Measurements from ENCODE around the gene RAB29.

Gene RAB29

DNA sequence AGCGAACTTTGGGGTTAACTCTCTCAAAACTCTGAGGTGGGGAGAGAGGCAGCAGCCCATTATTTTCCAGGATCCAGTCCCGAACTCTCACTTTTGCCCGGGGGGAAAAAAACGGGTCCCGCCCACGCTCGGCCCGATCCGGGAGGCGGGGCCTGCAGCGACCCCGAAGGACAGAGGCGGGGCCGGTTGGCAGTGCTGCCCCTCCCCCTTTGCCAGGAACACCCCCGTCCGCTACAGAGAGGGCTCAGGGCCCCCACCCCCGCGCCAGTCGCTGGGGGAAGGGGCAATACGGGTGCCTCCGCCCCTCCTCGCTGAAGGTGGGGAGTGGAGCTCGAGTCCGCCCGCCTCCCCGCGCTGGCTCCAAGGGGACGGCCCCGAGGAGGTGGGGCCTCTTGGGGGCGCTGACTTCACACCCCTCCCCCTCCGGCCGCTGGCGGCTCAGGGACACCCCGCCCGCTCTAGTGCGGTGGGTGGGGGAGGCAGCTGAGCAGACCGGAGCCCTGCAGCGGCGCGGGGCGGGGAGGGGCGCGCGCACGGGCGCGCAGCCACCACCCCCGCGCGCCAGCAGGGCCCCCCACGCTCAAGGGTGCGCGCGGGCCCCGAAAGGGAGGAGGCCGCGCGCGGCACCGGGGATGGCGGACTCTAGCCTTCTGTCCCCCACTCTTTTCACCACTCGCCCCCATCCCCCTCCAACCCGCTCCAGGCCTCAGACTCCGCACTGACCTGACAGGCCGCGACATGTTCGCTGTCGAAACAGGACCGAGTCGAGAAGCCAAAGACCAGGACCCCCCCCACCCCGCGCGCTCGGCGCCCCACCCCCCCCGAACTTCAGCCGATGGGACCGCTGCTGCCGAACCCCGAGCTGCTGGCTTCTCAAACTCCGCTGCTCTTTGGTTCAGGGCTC is 25.8 kb downstream of the RAB29 start (continued):
- TF ChIP-seq ZNF311 (tag by site-specific recombination; IDR thresholded peaks at IDR 0.05; ENCODE audit: borderline replicate concordance) (no peak), ZNF747 (tag by site-specific recombination; IDR thresholded peaks at IDR 0.05) (no peak), ZNF426 (tag by site-specific recombination; IDR thresholded peaks at IDR 0.05) (no peak), OSR2 (tag by site-specific recombination; IDR thresholded peaks at IDR 0.05) (peak; percentile 17; the same call in 1 of the 2 replicates), ZNF660 (tag by site-specific recombination; IDR thresholded peaks at IDR 0.05) (peak; percentile 61; the same call in 1 of the 2 replicates), ZNF529 (tag by site-specific recombination; IDR thresholded peaks at IDR 0.05; ENCODE audit: insufficient replicate concordance) (no peak), SP3 (tag by site-specific recombination; IDR thresholded peaks at IDR 0.05) (peak; percentile 96), OVOL3 (tag by site-specific recombination; IDR thresholded peaks at IDR 0.05) (no peak), ZNF23 (tag by site-specific recombination; IDR thresholded peaks at IDR 0.05; ENCODE audit: borderline replicate concordance) (no peak), ZNF433 (tag by site-specific recombination; IDR thresholded peaks at IDR 0.05; ENCODE audit: low read depth) (no peak), ZNF792 (tag by site-specific recombination; IDR thresholded peaks at IDR 0.05) (no peak), ZFP3 (tag by site-specific recombination; IDR thresholded peaks at IDR 0.05; ENCODE audit: low read depth) (no peak), ZNF2 (tag by site-specific recombination; IDR thresholded peaks at IDR 0.05) (no peak), ZNF76 (tag by site-specific recombination; IDR thresholded peaks at IDR 0.05; ENCODE audit: borderline replicate concordance, low read depth) (peak; percentile 47; the same call in 1 of the 2 replicates), ZNF791 (tag by site-specific recombination; IDR thresholded peaks at IDR 0.05) (no peak), ZNF174 (tag by site-specific recombination; IDR thresholded peaks at IDR 0.05) (no peak), ZNF292 (tag by site-specific recombination; IDR thresholded peaks at IDR 0.05; ENCODE audit: borderline replicate concordance, low read depth) (no peak), SP7 (tag by site-specific recombination; IDR thresholded peaks at IDR 0.05) (peak; percentile 71), ZNF221 (tag by site-specific recombination; IDR thresholded peaks at IDR 0.05; ENCODE audit: borderline replicate concordance) (no peak), ZNF324 (tag by site-specific recombination; IDR thresholded peaks at IDR 0.05) (peak; percentile 87), ZNF654 (tag by site-specific recombination; IDR thresholded peaks at IDR 0.05; ENCODE audit: low read depth) (no peak), ZNF596 (tag by site-specific recombination; IDR thresholded peaks at IDR 0.05) (no peak; the same call in 1 of the 2 replicates), KLF1 (tag by site-specific recombination; IDR thresholded peaks at IDR 0.05) (peak; percentile 82), FEZF1 (tag by site-specific recombination; IDR thresholded peaks at IDR 0.05) (no peak), ZNF555 (tag by site-specific recombination; conservative IDR thresholded peaks at IDR 0.05) (no peak), YY2 (tag by site-specific recombination; IDR thresholded peaks at IDR 0.05) (no peak), MYNN (tag by site-specific recombination; IDR thresholded peaks at IDR 0.05; ENCODE audit: borderline replicate concordance) (no peak)
- TF ChIP-seq, protein P1, sequence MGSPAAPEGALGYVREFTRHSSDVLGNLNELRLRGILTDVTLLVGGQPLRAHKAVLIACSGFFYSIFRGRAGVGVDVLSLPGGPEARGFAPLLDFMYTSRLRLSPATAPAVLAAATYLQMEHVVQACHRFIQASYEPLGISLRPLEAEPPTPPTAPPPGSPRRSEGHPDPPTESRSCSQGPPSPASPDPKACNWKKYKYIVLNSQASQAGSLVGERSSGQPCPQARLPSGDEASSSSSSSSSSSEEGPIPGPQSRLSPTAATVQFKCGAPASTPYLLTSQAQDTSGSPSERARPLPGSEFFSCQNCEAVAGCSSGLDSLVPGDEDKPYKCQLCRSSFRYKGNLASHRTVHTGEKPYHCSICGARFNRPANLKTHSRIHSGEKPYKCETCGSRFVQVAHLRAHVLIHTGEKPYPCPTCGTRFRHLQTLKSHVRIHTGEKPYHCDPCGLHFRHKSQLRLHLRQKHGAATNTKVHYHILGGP (tag by site-specific recombination; IDR thresholded peaks at IDR 0.05), result no peak
- TF ChIP-seq, protein P2, sequence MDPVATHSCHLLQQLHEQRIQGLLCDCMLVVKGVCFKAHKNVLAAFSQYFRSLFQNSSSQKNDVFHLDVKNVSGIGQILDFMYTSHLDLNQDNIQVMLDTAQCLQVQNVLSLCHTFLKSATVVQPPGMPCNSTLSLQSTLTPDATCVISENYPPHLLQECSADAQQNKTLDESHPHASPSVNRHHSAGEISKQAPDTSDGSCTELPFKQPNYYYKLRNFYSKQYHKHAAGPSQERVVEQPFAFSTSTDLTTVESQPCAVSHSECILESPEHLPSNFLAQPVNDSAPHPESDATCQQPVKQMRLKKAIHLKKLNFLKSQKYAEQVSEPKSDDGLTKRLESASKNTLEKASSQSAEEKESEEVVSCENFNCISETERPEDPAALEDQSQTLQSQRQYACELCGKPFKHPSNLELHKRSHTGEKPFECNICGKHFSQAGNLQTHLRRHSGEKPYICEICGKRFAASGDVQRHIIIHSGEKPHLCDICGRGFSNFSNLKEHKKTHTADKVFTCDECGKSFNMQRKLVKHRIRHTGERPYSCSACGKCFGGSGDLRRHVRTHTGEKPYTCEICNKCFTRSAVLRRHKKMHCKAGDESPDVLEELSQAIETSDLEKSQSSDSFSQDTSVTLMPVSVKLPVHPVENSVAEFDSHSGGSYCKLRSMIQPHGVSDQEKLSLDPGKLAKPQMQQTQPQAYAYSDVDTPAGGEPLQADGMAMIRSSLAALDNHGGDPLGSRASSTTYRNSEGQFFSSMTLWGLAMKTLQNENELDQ (tag by site-specific recombination; IDR thresholded peaks at IDR 0.05; ENCODE audit: low read depth), result no peak
- TF ChIP-seq, protein P3, sequence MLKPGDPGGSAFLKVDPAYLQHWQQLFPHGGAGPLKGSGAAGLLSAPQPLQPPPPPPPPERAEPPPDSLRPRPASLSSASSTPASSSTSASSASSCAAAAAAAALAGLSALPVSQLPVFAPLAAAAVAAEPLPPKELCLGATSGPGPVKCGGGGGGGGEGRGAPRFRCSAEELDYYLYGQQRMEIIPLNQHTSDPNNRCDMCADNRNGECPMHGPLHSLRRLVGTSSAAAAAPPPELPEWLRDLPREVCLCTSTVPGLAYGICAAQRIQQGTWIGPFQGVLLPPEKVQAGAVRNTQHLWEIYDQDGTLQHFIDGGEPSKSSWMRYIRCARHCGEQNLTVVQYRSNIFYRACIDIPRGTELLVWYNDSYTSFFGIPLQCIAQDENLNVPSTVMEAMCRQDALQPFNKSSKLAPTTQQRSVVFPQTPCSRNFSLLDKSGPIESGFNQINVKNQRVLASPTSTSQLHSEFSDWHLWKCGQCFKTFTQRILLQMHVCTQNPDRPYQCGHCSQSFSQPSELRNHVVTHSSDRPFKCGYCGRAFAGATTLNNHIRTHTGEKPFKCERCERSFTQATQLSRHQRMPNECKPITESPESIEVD (tag by site-specific recombination; IDR thresholded peaks at IDR 0.05), result no peak
- TF ChIP-seq, protein P4, sequence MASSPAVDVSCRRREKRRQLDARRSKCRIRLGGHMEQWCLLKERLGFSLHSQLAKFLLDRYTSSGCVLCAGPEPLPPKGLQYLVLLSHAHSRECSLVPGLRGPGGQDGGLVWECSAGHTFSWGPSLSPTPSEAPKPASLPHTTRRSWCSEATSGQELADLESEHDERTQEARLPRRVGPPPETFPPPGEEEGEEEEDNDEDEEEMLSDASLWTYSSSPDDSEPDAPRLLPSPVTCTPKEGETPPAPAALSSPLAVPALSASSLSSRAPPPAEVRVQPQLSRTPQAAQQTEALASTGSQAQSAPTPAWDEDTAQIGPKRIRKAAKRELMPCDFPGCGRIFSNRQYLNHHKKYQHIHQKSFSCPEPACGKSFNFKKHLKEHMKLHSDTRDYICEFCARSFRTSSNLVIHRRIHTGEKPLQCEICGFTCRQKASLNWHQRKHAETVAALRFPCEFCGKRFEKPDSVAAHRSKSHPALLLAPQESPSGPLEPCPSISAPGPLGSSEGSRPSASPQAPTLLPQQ (tag by site-specific recombination; IDR thresholded peaks at IDR 0.05), result peak; percentile 87
- TF ChIP-seq, protein P5, sequence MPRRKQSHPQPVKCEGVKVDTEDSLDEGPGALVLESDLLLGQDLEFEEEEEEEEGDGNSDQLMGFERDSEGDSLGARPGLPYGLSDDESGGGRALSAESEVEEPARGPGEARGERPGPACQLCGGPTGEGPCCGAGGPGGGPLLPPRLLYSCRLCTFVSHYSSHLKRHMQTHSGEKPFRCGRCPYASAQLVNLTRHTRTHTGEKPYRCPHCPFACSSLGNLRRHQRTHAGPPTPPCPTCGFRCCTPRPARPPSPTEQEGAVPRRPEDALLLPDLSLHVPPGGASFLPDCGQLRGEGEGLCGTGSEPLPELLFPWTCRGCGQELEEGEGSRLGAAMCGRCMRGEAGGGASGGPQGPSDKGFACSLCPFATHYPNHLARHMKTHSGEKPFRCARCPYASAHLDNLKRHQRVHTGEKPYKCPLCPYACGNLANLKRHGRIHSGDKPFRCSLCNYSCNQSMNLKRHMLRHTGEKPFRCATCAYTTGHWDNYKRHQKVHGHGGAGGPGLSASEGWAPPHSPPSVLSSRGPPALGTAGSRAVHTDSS (tag by site-specific recombination; IDR thresholded peaks at IDR 0.05), result no peak

Data from HEK293 (cell line).